ENCODE measurements around the gene HSPA14.

The HSPA14 gene

DNA sequence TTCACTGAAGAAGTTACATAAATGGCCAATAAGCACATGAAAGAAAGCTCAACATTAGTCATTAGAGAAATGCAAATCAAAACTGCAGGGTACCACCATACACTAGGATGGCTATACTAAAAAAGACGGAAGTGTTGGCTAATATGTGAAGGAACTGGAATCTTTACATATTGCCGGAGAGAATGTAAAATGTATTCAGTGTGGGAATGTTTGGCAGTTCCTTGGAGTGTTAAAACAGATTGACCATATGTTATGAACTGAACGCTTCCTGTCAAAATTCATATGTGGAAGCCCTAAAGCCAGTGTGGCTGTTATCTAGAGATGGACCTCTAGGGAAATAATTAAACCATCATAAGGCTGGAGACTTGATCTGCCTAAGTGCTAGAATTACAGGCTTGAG, 73.7 kb downstream of the HSPA14 start:
- Histone ChIP-seq H3K9me3 (ENCODE audit: insufficient read depth, low read length, severe bottlenecking) (peaks cover 9% of the 10 kb centered on the region), H3K79me2 (ENCODE audit: insufficient read depth, low read length) (peaks cover 8% of the 10 kb centered on the region), H4K20me1 (ENCODE audit: insufficient read depth, low read length) (no peaks in the 10 kb centered on the region), H3K4me2 (ENCODE audit: insufficient read depth, low read length) (no peak overlapping the region), H3K36me3 (ENCODE audit: insufficient read depth, low read length) (peaks cover 92% of the 10 kb centered on the region), H3K27me3 (ENCODE audit: insufficient read depth, low read length, poor library complexity) (no peaks in the 10 kb centered on the region), H2AFZ (ENCODE audit: low read depth, low read length) (no peak overlapping the region), H3K9ac (ENCODE audit: low read depth, low read length) (no peak overlapping the region), H3K4me3 (ENCODE audit: low read depth in 1 of 2, low read length in 2 of 2) (no peak overlapping the region), H3K27ac (ENCODE audit: low read length) (no peak overlapping the region), H3K4me1 (ENCODE audit: insufficient read depth, low read length) (no peaks in the 10 kb centered on the region)
- DNase-seq: no peak
- ATAC-seq (ENCODE audit: insufficient read depth, low read depth): no peak
- TF ChIP-seq, protein P1, sequence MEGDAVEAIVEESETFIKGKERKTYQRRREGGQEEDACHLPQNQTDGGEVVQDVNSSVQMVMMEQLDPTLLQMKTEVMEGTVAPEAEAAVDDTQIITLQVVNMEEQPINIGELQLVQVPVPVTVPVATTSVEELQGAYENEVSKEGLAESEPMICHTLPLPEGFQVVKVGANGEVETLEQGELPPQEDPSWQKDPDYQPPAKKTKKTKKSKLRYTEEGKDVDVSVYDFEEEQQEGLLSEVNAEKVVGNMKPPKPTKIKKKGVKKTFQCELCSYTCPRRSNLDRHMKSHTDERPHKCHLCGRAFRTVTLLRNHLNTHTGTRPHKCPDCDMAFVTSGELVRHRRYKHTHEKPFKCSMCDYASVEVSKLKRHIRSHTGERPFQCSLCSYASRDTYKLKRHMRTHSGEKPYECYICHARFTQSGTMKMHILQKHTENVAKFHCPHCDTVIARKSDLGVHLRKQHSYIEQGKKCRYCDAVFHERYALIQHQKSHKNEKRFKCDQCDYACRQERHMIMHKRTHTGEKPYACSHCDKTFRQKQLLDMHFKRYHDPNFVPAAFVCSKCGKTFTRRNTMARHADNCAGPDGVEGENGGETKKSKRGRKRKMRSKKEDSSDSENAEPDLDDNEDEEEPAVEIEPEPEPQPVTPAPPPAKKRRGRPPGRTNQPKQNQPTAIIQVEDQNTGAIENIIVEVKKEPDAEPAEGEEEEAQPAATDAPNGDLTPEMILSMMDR (IDR thresholded peaks at IDR 0.05; ENCODE audit: borderline replicate concordance, extremely low read depth, low read length, poor library complexity, severe bottlenecking): no peak
- no peak for TF ChIP-seq EZH2 (IDR thresholded peaks at IDR 0.05; ENCODE audit: borderline replicate concordance, low read depth, low read length, severe bottlenecking)

DNA sequence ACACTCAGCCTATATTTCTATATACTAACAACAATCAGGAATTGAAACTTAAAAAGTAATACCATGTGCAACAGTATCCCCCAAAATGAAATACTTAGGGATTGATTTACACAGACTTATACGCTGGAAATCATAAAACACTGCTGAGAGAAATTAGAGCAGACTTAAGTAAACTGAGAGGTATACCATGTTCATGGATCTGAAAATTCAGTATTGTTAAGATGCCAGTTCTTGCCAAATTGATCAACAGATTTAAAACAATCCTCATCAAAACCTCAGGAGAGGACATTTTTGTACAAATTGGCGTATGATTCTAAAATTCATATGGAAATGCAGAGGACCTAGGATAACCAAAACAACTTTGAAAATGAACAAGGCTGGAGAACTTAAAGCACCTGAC, 78.5 kb downstream of the HSPA14 start:
- DNase-seq: no peak
- no peak overlapping the region for H3K9ac ChIP-seq (ENCODE audit: low read depth, low read length)
- H4K20me1 ChIP-seq (ENCODE audit: insufficient read depth, low read length): no peaks in the 10 kb centered on the region
- TF ChIP-seq EZH2 (IDR thresholded peaks at IDR 0.05; ENCODE audit: borderline replicate concordance, low read depth, low read length, severe bottlenecking): no peak
- TF ChIP-seq, protein P1 (IDR thresholded peaks at IDR 0.05; ENCODE audit: borderline replicate concordance, extremely low read depth, low read length, poor library complexity, severe bottlenecking): no peak
- H2AFZ ChIP-seq (ENCODE audit: low read depth, low read length): no peak overlapping the region
- H3K9me3 ChIP-seq (ENCODE audit: insufficient read depth, low read length, severe bottlenecking): peaks cover 19% of the 10 kb centered on the region
- no peak overlapping the region for H3K4me3 ChIP-seq (ENCODE audit: low read depth in 1 of 2, low read length in 2 of 2)
- no peaks in the 10 kb centered on the region for H3K27me3 ChIP-seq (ENCODE audit: insufficient read depth, low read length, poor library complexity)
- H3K79me2 ChIP-seq (ENCODE audit: insufficient read depth, low read length): peaks cover 4% of the 10 kb centered on the region; the same call in 1 of the 2 replicates
- no peak overlapping the region for H3K27ac ChIP-seq (ENCODE audit: low read length)
- H3K36me3 ChIP-seq (ENCODE audit: insufficient read depth, low read length): peaks cover 94% of the 10 kb centered on the region
- no peaks in the 10 kb centered on the region for H3K4me1 ChIP-seq (ENCODE audit: insufficient read depth, low read length)
- ATAC-seq (ENCODE audit: insufficient read depth, low read depth): no peak
- H3K4me2 ChIP-seq (ENCODE audit: insufficient read depth, low read length): no peak overlapping the region

DNA sequence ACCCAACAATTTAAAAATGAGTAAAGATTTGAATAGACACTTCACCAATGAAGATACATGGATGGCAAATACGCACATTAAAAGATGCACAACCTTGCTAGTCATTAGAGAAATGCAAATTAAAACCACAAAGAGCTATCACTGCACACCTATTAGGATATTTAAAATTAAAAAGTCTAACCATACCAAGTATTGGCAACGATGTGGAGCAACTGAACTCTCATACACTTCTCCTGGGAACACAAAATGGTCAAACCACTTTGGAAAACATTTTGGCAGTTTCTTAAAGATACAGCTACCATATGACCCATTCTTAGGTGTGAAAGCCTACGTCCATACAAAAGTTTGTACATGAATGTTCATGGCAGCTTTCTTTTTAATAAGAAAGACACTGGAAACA, 79.7 kb downstream of the HSPA14 start:
- TF ChIP-seq, protein P1 (IDR thresholded peaks at IDR 0.05; ENCODE audit: borderline replicate concordance, extremely low read depth, low read length, poor library complexity, severe bottlenecking): no peak
- TF ChIP-seq EZH2 (IDR thresholded peaks at IDR 0.05; ENCODE audit: borderline replicate concordance, low read depth, low read length, severe bottlenecking): no peak
- peaks cover 19% of the 10 kb centered on the region for H3K9me3 ChIP-seq (ENCODE audit: insufficient read depth, low read length, severe bottlenecking)
- ATAC-seq (ENCODE audit: insufficient read depth, low read depth) (no peak), DNase-seq (no peak)
- no peak overlapping the region for H2AFZ ChIP-seq (ENCODE audit: low read depth, low read length)
- no peaks in the 10 kb centered on the region for H3K4me1 ChIP-seq (ENCODE audit: insufficient read depth, low read length)
- H3K4me2 ChIP-seq (ENCODE audit: insufficient read depth, low read length): no peak overlapping the region
- H3K36me3 ChIP-seq (ENCODE audit: insufficient read depth, low read length): peaks cover 95% of the 10 kb centered on the region
- H4K20me1 ChIP-seq (ENCODE audit: insufficient read depth, low read length): no peaks in the 10 kb centered on the region
- no peaks in the 10 kb centered on the region; the same call in 1 of the 2 replicates for H3K79me2 ChIP-seq (ENCODE audit: insufficient read depth, low read length)
- H3K9ac ChIP-seq (ENCODE audit: low read depth, low read length): no peak overlapping the region
- no peak overlapping the region for H3K4me3 ChIP-seq (ENCODE audit: low read depth in 1 of 2, low read length in 2 of 2)
- H3K27me3 ChIP-seq (ENCODE audit: insufficient read depth, low read length, poor library complexity): no peaks in the 10 kb centered on the region
- no peak overlapping the region for H3K27ac ChIP-seq (ENCODE audit: low read length)

DNA sequence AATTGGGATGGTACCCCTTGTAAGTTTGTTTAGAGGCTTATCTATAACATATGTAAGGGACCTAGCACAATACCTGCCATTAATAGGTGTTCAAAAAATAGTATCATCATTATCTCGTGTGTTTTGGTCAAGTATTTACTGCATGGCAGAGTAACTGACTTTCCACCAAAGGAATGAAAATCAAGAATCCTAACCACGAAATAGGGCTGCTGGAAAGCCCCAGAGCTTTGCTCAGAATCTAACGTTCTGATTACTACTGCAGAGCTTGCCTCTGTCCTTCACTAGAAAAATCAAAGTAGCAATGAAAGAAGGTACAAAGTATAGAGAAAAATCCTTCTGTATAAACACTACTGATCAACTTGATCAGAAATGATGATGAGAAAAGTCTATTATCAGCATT, 80.9 kb downstream of the HSPA14 start:
- Histone ChIP-seq H3K79me2 (ENCODE audit: insufficient read depth, low read length) (no peaks in the 10 kb centered on the region; the same call in 1 of the 2 replicates), H3K36me3 (ENCODE audit: insufficient read depth, low read length) (peaks cover 95% of the 10 kb centered on the region)
- no peak for ATAC-seq (ENCODE audit: insufficient read depth, low read depth)

More for the DNA sequence above, 80.9 kb downstream of the HSPA14 start:
- H3K27me3 ChIP-seq (ENCODE audit: insufficient read depth, low read length, poor library complexity): no peaks in the 10 kb centered on the region
- H3K4me2 ChIP-seq (ENCODE audit: insufficient read depth, low read length): no peak overlapping the region
- H3K27ac ChIP-seq (ENCODE audit: low read length): no peak overlapping the region
- no peak for TF ChIP-seq EZH2 (IDR thresholded peaks at IDR 0.05; ENCODE audit: borderline replicate concordance, low read depth, low read length, severe bottlenecking)
- TF ChIP-seq, protein P1 (IDR thresholded peaks at IDR 0.05; ENCODE audit: borderline replicate concordance, extremely low read depth, low read length, poor library complexity, severe bottlenecking): no peak
- no peaks in the 10 kb centered on the region for H3K4me1 ChIP-seq (ENCODE audit: insufficient read depth, low read length)
- H3K4me3 ChIP-seq (ENCODE audit: low read depth in 1 of 2, low read length in 2 of 2): no peak overlapping the region
- H3K9ac ChIP-seq (ENCODE audit: low read depth, low read length): no peak overlapping the region
- H3K9me3 ChIP-seq (ENCODE audit: insufficient read depth, low read length, severe bottlenecking): peaks cover 19% of the 10 kb centered on the region
- DNase-seq: no peak
- H2AFZ ChIP-seq (ENCODE audit: low read depth, low read length): no peak overlapping the region
- 0 out of 2 replicates have a peak, but pooled peaks cover 3% of the 10 kb centered on the region for H4K20me1 ChIP-seq (ENCODE audit: insufficient read depth, low read length)

Data from DND-41 (cell line).